GM21786 (cell line): ENCODE measurements around the gene MOV10L1.
"Not testable (repeated sequence)": the region's sequence is repeated elsewhere in the genome, so short reads cannot be mapped to it uniquely, and the experiment has no call there.

Experiments used
- ATAC-seq: cut with Tn5 transposase; IDR thresholded peaks from one replicate; pipeline ENCODE4 v1.9.1; 2021; ENCODE audit not compliant: unreplicated experiment

The MOV10L1 gene

GRCh38 chr22:50131894-50132293 is 42.1 kb downstream of the MOV10L1 start:
- ATAC-seq: no peak

- ATAC-seq: no peak
These were observed 44.7 kb downstream of the MOV10L1 start for GRCh38 chr22:50134481-50134880.

GRCh38 chr22:50136581-50137015 is 46.8 kb downstream of the MOV10L1 start:
- ATAC-seq: no peak

- ATAC-seq: not testable (repeated sequence)
These were observed 47.5 kb downstream of the MOV10L1 start for GRCh38 chr22:50137277-50137676.

- ATAC-seq: no peak
These were observed 48.2 kb downstream of the MOV10L1 start for GRCh38 chr22:50138041-50138440.

GRCh38 chr22:50138988-50139387 is 49.2 kb downstream of the MOV10L1 start:
- ATAC-seq: no peak

GRCh38 chr22:50139843-50140415 is 50.1 kb downstream of the MOV10L1 start:
- ATAC-seq: no peak

GRCh38 chr22:50140615-50141014 is 50.8 kb downstream of the MOV10L1 start:
- ATAC-seq: no peak

- no peak for ATAC-seq
These were observed 51.7 kb downstream of the MOV10L1 start for GRCh38 chr22:50141462-50141861.

GRCh38 chr22:50141891-50142363 is 52.1 kb downstream of the MOV10L1 start:
- ATAC-seq: no peak

GRCh38 chr22:50143096-50143495 is 53.3 kb downstream of the MOV10L1 start:
- no peak for ATAC-seq

- ATAC-seq: no peak
These were observed 54.3 kb downstream of the MOV10L1 start for GRCh38 chr22:50144005-50144614.

GRCh38 chr22:50145721-50146438 is 56.1 kb downstream of the MOV10L1 start:
- ATAC-seq: no peak

- ATAC-seq: no peak
These were observed 56.8 kb downstream of the MOV10L1 start for GRCh38 chr22:50146439-50147238.

GRCh38 chr22:50147258-50148165 is 57.7 kb downstream of the MOV10L1 start:
- not testable (repeated sequence) for ATAC-seq

GRCh38 chr22:50148166-50148500 is 58.3 kb downstream of the MOV10L1 start:
- ATAC-seq: no peak

- no peak for ATAC-seq
These were observed 59.4 kb downstream of the MOV10L1 start for GRCh38 chr22:50148991-50149721.

GRCh38 chr22:50150161-50151129 is 60.6 kb downstream of the MOV10L1 start:
- ATAC-seq: no peak
